B cell (primary cell): ENCODE measurements around the gene PIM2. TPM values are rescaled to one million over a fixed set of nuclear protein-coding genes. Genes with fewer than 3 reads are reported as not detected.
A peak's percentile ranks its signal among the peaks of the same experiment; 100 is the strongest.

Source experiments
- ATAC-seq: fragments of 200-7000 bp; cut with Tn5 transposase; one replicate; pipeline ENCODE4 v1.10.0; 2021; ENCODE audit warnings: low read depth, mild to moderate bottlenecking, moderate number of reproducible peaks, moderate library complexity
- CTCF ChIA-PET: fragments of 350-600 bp; sonication (Branson Sonifier 250); formaldehyde crosslinking; loops from one replicate; lab custom pipeline; 2021; ENCODE audit warnings: antibody characterized with exemption, inconsistent platforms; lab: Charles Lee
- POLR2A ChIA-PET: fragments of 350-600 bp; sonication (Branson Sonifier 250); formaldehyde crosslinking; loops from one replicate; lab custom pipeline; 2021; ENCODE audit warnings: antibody characterized with exemption; lab: Charles Lee
- DNase-seq: peaks from one replicate; pipeline ENCODE4 v3.0.0; 2013
- H2AFZ ChIP-seq: 2 replicates; pipeline ENCODE4 v1.6.1; 2012; ENCODE audit warnings: mild to moderate bottlenecking, low read depth, low read length; ENCODE audit not compliant: insufficient read depth, poor library complexity, severe bottlenecking
- H3K27ac ChIP-seq, 2 donors: 1 replicate in 1 of 2; 2 replicates in 1 of 2; pipeline ENCODE4 v1.5.1; 2012 to 2013; ENCODE audit warnings: low read length in 2 of 2, mild to moderate bottlenecking in 2 of 2, moderate library complexity in 1 of 2
- H3K27me3 ChIP-seq, 4 experiments: fragments of 200-600 bp in 1 of 4; sonication (generic) in 1 of 4; replicated peaks in 1 of 4; 1 replicate in 2 of 4; 2 replicates in 2 of 4; pipeline versions ENCODE4 v1.6.1 to v1.7.0; 2013 to 2016; ENCODE audit warnings: low read length in 3 of 4, mild to moderate bottlenecking in 2 of 4, mixed read lengths in 1 of 4, moderate library complexity in 1 of 4; ENCODE audit not compliant: insufficient read depth in 4 of 4, control insufficient read depth in 3 of 4; ENCODE audit errors: control extremely low read depth in 1 of 4
- H3K36me3 ChIP-seq, 2 experiments: replicated peaks in 1 of 2; 1 replicate in 1 of 2; 2 replicates in 1 of 2; pipeline versions ENCODE4 v1.6.1 to v1.7.1; 2013; ENCODE audit warnings: low read length in 1 of 2; ENCODE audit not compliant: insufficient read depth in 2 of 2, control insufficient read depth in 1 of 2; ENCODE audit errors: control extremely low read depth in 1 of 2, extremely low read depth in 1 of 2
- H3K4me1 ChIP-seq, 2 donors: fragments of 200-600 bp in 1 of 2; sonication (generic) in 1 of 2; 1 replicate in 1 of 2; 2 replicates in 1 of 2; pipeline versions ENCODE4 v1.5.1 to v1.6.1; 2013 to 2017; ENCODE audit warnings: low read length in 2 of 2; ENCODE audit not compliant: control insufficient read depth in 2 of 2, insufficient read depth in 2 of 2
- H3K4me2 ChIP-seq: replicated peaks from 2 replicates; pipeline ENCODE3; 2012; ENCODE audit warnings: mild to moderate bottlenecking, low read depth, low read length; ENCODE audit not compliant: poor library complexity, severe bottlenecking
- H3K4me3 ChIP-seq, 5 experiments: fragments of 200-600 bp in 1 of 5; sonication (generic) in 1 of 5; 1 replicate in 3 of 5; 2 replicates in 2 of 5; pipeline versions ENCODE4 v1.5.1 to v1.7.0; 2011 to 2016; ENCODE audit warnings: low read length in 4 of 5, mild to moderate bottlenecking in 4 of 5, low read depth in 2 of 5, control low read depth in 1 of 5, moderate library complexity in 1 of 5; ENCODE audit not compliant: insufficient read depth in 1 of 5; ENCODE audit errors: control extremely low read depth in 1 of 5, extremely low read depth in 1 of 5
- H3K79me2 ChIP-seq: fragments of 200-600 bp; sonication (generic); one replicate; pipeline ENCODE4 v1.6.0; 2016; ENCODE audit warnings: low read length; ENCODE audit not compliant: control insufficient read depth, insufficient read depth
- H3K9ac ChIP-seq: fragments of 200-600 bp; sonication (generic); 2 replicates; pipeline ENCODE4 v1.6.1; 2017; ENCODE audit warnings: mild to moderate bottlenecking, low read length, moderate library complexity
- H3K9me3 ChIP-seq, 3 donors: one replicate each; pipeline versions ENCODE4 v1.6.1 to v1.7.1; 2013; ENCODE audit warnings: low read length in 2 of 3; ENCODE audit not compliant: control insufficient read depth in 2 of 3, insufficient read depth in 1 of 3; ENCODE audit errors: control extremely low read depth in 1 of 3
- H4K20me1 ChIP-seq: 2 replicates; pipeline ENCODE4 v1.6.0; 2012; ENCODE audit warnings: mild to moderate bottlenecking, low read length; ENCODE audit not compliant: insufficient read depth, control insufficient read depth, poor library complexity, severe bottlenecking
- H3K27ac Mint-ChIP-seq: one replicate; pipeline ENCODE4 v1.8.0; 2021; ENCODE audit warnings: mixed read lengths
- H3K27me3 Mint-ChIP-seq: one replicate; pipeline ENCODE4 v1.8.0; 2021; ENCODE audit warnings: mixed read lengths
- H3K4me1 Mint-ChIP-seq: one replicate; pipeline ENCODE4 v1.8.0; 2021; ENCODE audit warnings: mixed read lengths
- H3K4me3 Mint-ChIP-seq: one replicate; pipeline ENCODE4 v1.8.0; 2021; ENCODE audit warnings: mixed read lengths
- H3K9me3 Mint-ChIP-seq: one replicate; pipeline ENCODE4 v1.8.0; 2022; ENCODE audit warnings: mixed read lengths; ENCODE audit not compliant: insufficient read depth
- EZH2 ChIP-seq: IDR thresholded peaks from 2 replicates; pipeline ENCODE4 v1.6.1; 2012; ENCODE audit warnings: borderline replicate concordance, low read depth, mild to moderate bottlenecking, moderate library complexity, low read length; ENCODE audit not compliant: insufficient read depth, poor library complexity, severe bottlenecking
- WGBS: methylation state at CpG from one replicate; pipeline ENCODE4 v1.1.5; 2013; ENCODE audit warnings: missing lambda C conversion rate; ENCODE audit not compliant: insufficient coverage; 5-methylcytosine and 5-hydroxymethylcytosine counted together
- intact Hi-C: fragments of 100-400 bp; cut with micrococcal nuclease; formaldehyde crosslinking; loops from one replicate; pipeline ENCODE4 v1.10.0; 2022
- polyA plus RNA-seq: library from polyadenylated mRNA; depleted of rRNA; stranded (reverse); fragments of >200 nt; gene quantifications from 2 replicates; pipeline ENCODE4 v1.2.3, GENCODE V29; 2012
- total RNA-seq, 2 donors: library from RNA; stranded (reverse); fragments of 120-200 nt in 1 of 2; gene quantifications; 1 replicate in 1 of 2; 2 replicates in 1 of 2; pipeline versions ENCODE4 v1.2.3 to v1.2.4, GENCODE V29; 2013 to 2022
- TF ChIP-seq, protein P1 (sequence below): fragments of 200-600 bp; IDR thresholded peaks from one replicate; pipeline ENCODE4 v1.8.0; 2022; ENCODE audit warnings: antibody characterized with exemption, mild to moderate bottlenecking

PIM2 gene
- total and polyA plus RNA-seq, 2 donors (not counting 1 experiment from before 2014, with no cell fraction given) = 276 to 315 TPM

DNA sequence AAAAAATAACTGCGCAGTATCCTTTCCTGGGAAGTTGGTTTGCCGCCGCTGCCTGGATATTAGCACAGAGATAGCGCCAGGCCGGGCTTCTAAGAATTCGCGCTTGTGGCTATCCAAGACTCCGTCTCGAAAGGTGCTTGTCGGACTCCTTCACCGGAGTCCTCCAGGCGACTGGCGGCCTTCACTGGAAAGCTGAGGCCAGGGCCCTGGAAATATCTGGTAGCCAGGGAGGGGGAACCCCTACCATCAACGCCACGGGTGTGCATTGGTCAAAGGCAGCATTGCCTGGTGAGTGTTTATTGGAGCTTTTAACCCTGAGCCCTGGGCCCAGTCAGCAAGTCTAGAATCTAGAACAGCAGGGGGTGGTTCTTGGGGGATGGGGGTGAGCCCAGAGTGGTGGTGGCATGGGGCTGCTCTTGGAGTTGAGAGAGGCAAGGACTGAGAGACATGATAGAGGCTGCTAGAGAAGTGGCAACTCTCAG, 577 bp upstream of the PIM2 start:
- peak; percentile 9 for ATAC-seq
- H2AFZ ChIP-seq = peak overlapping the region; percentile 45
- H4K20me1 ChIP-seq = peaks cover 40% of the 10 kb centered on the region
- 0% methylated on average over 7 of the region's 15 CpGs for WGBS
- peaks cover 65% of the 10 kb centered on the region for H3K79me2 ChIP-seq
- ChIA-PET CTCF (interaction anchor here (0.7 to 4.0 kb wide), 5 partner anchors 18 to 271 kb away, joined by 3 to 28 read pairs (median 3); no protein-coding TSS in a partner anchor), POLR2A (interaction anchor here (1.0 to 5.9 kb wide), 3 partner anchors 18 to 22 kb away, joined by 7 to 101 read pairs (median 18); partner anchors contain the start of genes PQBP1 and TIMM17B)
- H3K9me3 ChIP-seq = no peaks in the 10 kb centered on the region
- no peak for TF ChIP-seq EZH2
- TF ChIP-seq, protein P1, sequence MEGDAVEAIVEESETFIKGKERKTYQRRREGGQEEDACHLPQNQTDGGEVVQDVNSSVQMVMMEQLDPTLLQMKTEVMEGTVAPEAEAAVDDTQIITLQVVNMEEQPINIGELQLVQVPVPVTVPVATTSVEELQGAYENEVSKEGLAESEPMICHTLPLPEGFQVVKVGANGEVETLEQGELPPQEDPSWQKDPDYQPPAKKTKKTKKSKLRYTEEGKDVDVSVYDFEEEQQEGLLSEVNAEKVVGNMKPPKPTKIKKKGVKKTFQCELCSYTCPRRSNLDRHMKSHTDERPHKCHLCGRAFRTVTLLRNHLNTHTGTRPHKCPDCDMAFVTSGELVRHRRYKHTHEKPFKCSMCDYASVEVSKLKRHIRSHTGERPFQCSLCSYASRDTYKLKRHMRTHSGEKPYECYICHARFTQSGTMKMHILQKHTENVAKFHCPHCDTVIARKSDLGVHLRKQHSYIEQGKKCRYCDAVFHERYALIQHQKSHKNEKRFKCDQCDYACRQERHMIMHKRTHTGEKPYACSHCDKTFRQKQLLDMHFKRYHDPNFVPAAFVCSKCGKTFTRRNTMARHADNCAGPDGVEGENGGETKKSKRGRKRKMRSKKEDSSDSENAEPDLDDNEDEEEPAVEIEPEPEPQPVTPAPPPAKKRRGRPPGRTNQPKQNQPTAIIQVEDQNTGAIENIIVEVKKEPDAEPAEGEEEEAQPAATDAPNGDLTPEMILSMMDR = no peak
- H3K4me3 ChIP-seq = peak overlapping the region; percentile 27 to 94 (median 69)
- H3K36me3 ChIP-seq = peaks cover 0 to 46% of the 10 kb centered on the region in 2 experiments
- Mint-ChIP-seq H3K27ac (peak overlapping the region; percentile 97), H3K4me3 (peak overlapping the region; percentile 98), H3K27me3 (no peaks in the 10 kb centered on the region), H3K4me1 (peaks cover 41% of the 10 kb centered on the region), H3K9me3 (no peaks in the 10 kb centered on the region)
- no peaks in the 10 kb centered on the region for H3K27me3 ChIP-seq
- peaks cover 34 to 50% of the 10 kb centered on the region in 2 donors for H3K4me1 ChIP-seq
- no peak for DNase-seq
- H3K27ac ChIP-seq = peak overlapping the region; percentile 84 to 92
- H3K4me2 ChIP-seq = peak overlapping the region; percentile 77
- intact Hi-C loops = loop anchor here (1.0 to 10.0 kb wide), 8 partner anchors 9 to 1705 kb away; partner anchors contain the start of genes CDK16, ELK1, PLP2 and TFE3
- H3K9ac ChIP-seq = peak overlapping the region; percentile 90

DNA sequence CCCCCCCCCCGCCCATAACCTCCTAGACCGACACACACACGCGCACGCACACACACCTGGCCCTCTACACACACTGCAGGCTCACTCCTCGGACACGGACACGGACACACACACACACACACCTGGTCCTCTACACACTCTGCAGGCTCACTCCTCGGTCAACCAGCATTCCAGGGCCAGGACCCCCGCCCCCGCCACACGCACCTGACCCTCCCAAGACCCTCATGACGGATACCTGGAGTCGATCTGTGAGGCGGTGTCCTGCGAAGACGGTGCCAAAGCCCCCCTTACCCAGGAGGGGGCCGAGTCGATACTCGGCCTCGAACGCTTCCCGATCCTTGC, 552 bp downstream of the PIM2 start:
- intact Hi-C loops = loop anchor here (5.0 to 10.0 kb wide), 3 partner anchors 254 to 1703 kb away; partner anchors contain the start of genes CDK16, ELK1, PLP2 and UXT
- POLR2A ChIA-PET = interaction anchor here (0.8 to 5.9 kb wide), 2 partner anchors 20 to 40 kb away, joined by 5 to 101 read pairs; no protein-coding TSS in a partner anchor
- H3K79me2 ChIP-seq = peaks cover 61% of the 10 kb centered on the region
- no peaks in the 10 kb centered on the region for H3K27me3 Mint-ChIP-seq
- H3K4me2 ChIP-seq = peak overlapping the region; percentile 76
- peak overlapping the region; percentile 84 for H3K27ac ChIP-seq
- H3K9me3 ChIP-seq = no peaks in the 10 kb centered on the region
- no peak for DNase-seq
- H3K36me3 ChIP-seq = peaks cover 0 to 46% of the 10 kb centered on the region in 2 experiments
- no peak overlapping the region for H2AFZ ChIP-seq
- no peak for ATAC-seq
- H3K4me3 ChIP-seq = peak overlapping the region in 4 of 5 experiments; percentile 67 to 94 (median 90)
- H4K20me1 ChIP-seq = peaks cover 51% of the 10 kb centered on the region
- H3K9ac ChIP-seq = peak overlapping the region; percentile 90
- TF ChIP-seq, protein P1 = no peak
- TF ChIP-seq EZH2 = no peak
- no peaks in the 10 kb centered on the region for H3K9me3 Mint-ChIP-seq
- no peaks in the 10 kb centered on the region for H3K27me3 ChIP-seq
- peak overlapping the region; percentile 98 for H3K4me3 Mint-ChIP-seq
- peaks cover 45% of the 10 kb centered on the region for H3K4me1 Mint-ChIP-seq
- WGBS = 1% methylated on average over 13 of the region's 23 CpGs
- CTCF ChIA-PET = interaction anchor here (1.0 kb wide), 1 partner anchor 19 kb away, joined by 3 read pairs; no protein-coding TSS in a partner anchor
- H3K27ac Mint-ChIP-seq = peak overlapping the region; percentile 97
- peaks cover 34 to 53% of the 10 kb centered on the region in 2 donors for H3K4me1 ChIP-seq
